Liver (tissue), 9 donors: ENCODE results near the gene MCU. TPM values are rescaled to one million over a fixed set of nuclear protein-coding genes. Genes with fewer than 3 reads are reported as not detected.

Experiments
- DNase-seq: peaks from one replicate; pipeline ENCODE4 v3.0.0-alpha.2; 2017; ENCODE audit warnings: low spot score
- H3K27ac ChIP-seq, 2 donors: one replicate each; pipeline ENCODE4 v1.7.0; 2013; ENCODE audit warnings: inconsistent platforms in 2 of 2, low read length in 2 of 2, control low read depth in 1 of 2, low read depth in 1 of 2, mild to moderate bottlenecking in 1 of 2
- H3K27me3 ChIP-seq, 4 donors: one replicate each; pipeline versions ENCODE4 v1.6.1 to v1.7.0; 2013; ENCODE audit warnings: low read length in 3 of 4, inconsistent platforms in 1 of 4, mild to moderate bottlenecking in 1 of 4, moderate library complexity in 1 of 4; ENCODE audit not compliant: control insufficient read depth in 4 of 4, insufficient read depth in 4 of 4
- H3K36me3 ChIP-seq, 4 donors: one replicate each; pipeline versions ENCODE4 v1.6.1 to v1.7.0; 2013; ENCODE audit warnings: low read length in 3 of 4, mild to moderate bottlenecking in 3 of 4, low read depth in 1 of 4, moderate library complexity in 1 of 4; ENCODE audit not compliant: control insufficient read depth in 4 of 4, insufficient read depth in 3 of 4
- H3K4me1 ChIP-seq, 4 donors: one replicate each; pipeline versions ENCODE4 v1.6.1 to v1.7.0; 2013; ENCODE audit warnings: low read length in 3 of 4, mild to moderate bottlenecking in 3 of 4, moderate library complexity in 1 of 4; ENCODE audit not compliant: control insufficient read depth in 4 of 4, insufficient read depth in 4 of 4
- H3K4me3 ChIP-seq, 3 donors: one replicate each; pipeline versions ENCODE4 v1.6.1 to v1.7.0; 2013; ENCODE audit warnings: low read length in 3 of 3, control low read depth in 1 of 3, low read depth in 1 of 3, mild to moderate bottlenecking in 1 of 3
- H3K9ac ChIP-seq, 2 donors: one replicate each; pipeline ENCODE4 v1.7.0; 2013; ENCODE audit warnings: low read length in 2 of 2, mild to moderate bottlenecking in 2 of 2, moderate library complexity in 2 of 2, control low read depth in 1 of 2, low read depth in 1 of 2
- H3K9me3 ChIP-seq, 4 donors: one replicate each; pipeline versions ENCODE4 v1.6.1 to v1.7.0; 2013; ENCODE audit warnings: low read length in 3 of 4; ENCODE audit not compliant: control insufficient read depth in 4 of 4
- EGR1 ChIP-seq, 2 donors: IDR thresholded peaks; 2 replicates each; pipeline ENCODE4 v1.6.1; 2016 to 2018; ENCODE audit warnings: antibody characterized with exemption in 2 of 2, low read depth in 2 of 2
- FOXA1 ChIP-seq: IDR thresholded peaks from 2 replicates; pipeline ENCODE4 v1.6.1; 2016; ENCODE audit warnings: antibody characterized with exemption
- GABPA ChIP-seq, 2 donors: IDR thresholded peaks in 1 of 2; conservative IDR thresholded peaks in 1 of 2; 2 replicates each; pipeline ENCODE4 v1.6.1; 2016; ENCODE audit warnings: antibody characterized with exemption in 2 of 2, mild to moderate bottlenecking in 1 of 2, moderate library complexity in 1 of 2
- HNF4A ChIP-seq, 2 donors: conservative IDR thresholded peaks; 2 replicates each; pipeline ENCODE4 v1.6.1; 2016; ENCODE audit warnings: antibody characterized with exemption in 2 of 2, mild to moderate bottlenecking in 2 of 2
- HNF4G ChIP-seq: IDR thresholded peaks from 2 replicates; pipeline ENCODE4 v1.6.1; 2016; ENCODE audit warnings: antibody characterized with exemption
- JUND ChIP-seq, 2 donors: IDR thresholded peaks; 2 replicates each; pipeline ENCODE4 v1.6.1; 2016; ENCODE audit warnings: antibody characterized with exemption in 2 of 2
- NR2F2 ChIP-seq: IDR thresholded peaks from 2 replicates; pipeline ENCODE4 v1.6.1; 2016; ENCODE audit warnings: antibody characterized with exemption
- RAD21 ChIP-seq, 2 donors: IDR thresholded peaks; 2 replicates each; pipeline ENCODE4 v1.6.1; 2016; ENCODE audit warnings: antibody characterized with exemption in 2 of 2, mild to moderate bottlenecking in 2 of 2
- SP1 ChIP-seq: IDR thresholded peaks from 2 replicates; pipeline ENCODE4 v1.6.1; 2018; ENCODE audit warnings: antibody characterized with exemption, mild to moderate bottlenecking
- TAF1 ChIP-seq: conservative IDR thresholded peaks from 2 replicates; pipeline ENCODE4 v1.6.1; 2016; ENCODE audit warnings: antibody characterized with exemption, mild to moderate bottlenecking
- YY1 ChIP-seq: IDR thresholded peaks from 2 replicates; pipeline ENCODE4 v1.6.1; 2016; ENCODE audit warnings: antibody characterized with exemption, mild to moderate bottlenecking
- WGBS: extraction: QIAGEN DNeasy Blood & Tissue Kit; methylation state at CpG from one replicate; pipeline ENCODE4 v1.1.7; 2013; 5-methylcytosine and 5-hydroxymethylcytosine counted together
- polyA plus RNA-seq, 2 donors: library from polyadenylated mRNA; stranded (reverse) in 1 of 2; unstranded in 1 of 2; fragments of 200-250 nt in 1 of 2; fragments of >200 nt in 1 of 2; fragmentation: Nextera tagmentation in 1 of 2; extraction: Ambion mirVana in 1 of 2; gene quantifications; one replicate each; pipeline versions ENCODE4 v1.2.1 to v1.2.3, GENCODE V29; 2013 to 2015
- total RNA-seq, 2 donors: library from RNA; depleted of rRNA; stranded (reverse); fragments of >200 nt; gene quantifications; one replicate each; pipeline ENCODE4 v1.2.3, GENCODE V29; 2014
- TF ChIP-seq, protein P1 (sequence below): IDR thresholded peaks from 2 replicates; pipeline ENCODE4 v1.6.1; 2016; ENCODE audit warnings: antibody characterized with exemption
- TF ChIP-seq, protein P2 (sequence below): IDR thresholded peaks from 2 replicates; pipeline ENCODE4 v1.6.1; 2016; ENCODE audit warnings: antibody characterized with exemption
- TF ChIP-seq, protein P3 (sequence below): fragments of 150-350 bp; IDR thresholded peaks from 2 replicates; pipeline ENCODE4 v1.5.1; 2017; ENCODE audit warnings: improper control_type of control experiment, low read depth, low read length; ENCODE audit not compliant: missing input control
- TF ChIP-seq, protein P4 (sequence below): IDR thresholded peaks from 2 replicates; pipeline ENCODE4 v1.6.1; 2016; ENCODE audit warnings: antibody characterized with exemption, mild to moderate bottlenecking
- donor health status: healthy.
- donor health status: healthy.
- donor health status: healthy.
- donor health status: healthy.
- donor health status: healthy.

The MCU gene
- total and polyA plus RNA-seq, 4 donors: 6.4 to 13.0 (median 8.8) TPM

DNA sequence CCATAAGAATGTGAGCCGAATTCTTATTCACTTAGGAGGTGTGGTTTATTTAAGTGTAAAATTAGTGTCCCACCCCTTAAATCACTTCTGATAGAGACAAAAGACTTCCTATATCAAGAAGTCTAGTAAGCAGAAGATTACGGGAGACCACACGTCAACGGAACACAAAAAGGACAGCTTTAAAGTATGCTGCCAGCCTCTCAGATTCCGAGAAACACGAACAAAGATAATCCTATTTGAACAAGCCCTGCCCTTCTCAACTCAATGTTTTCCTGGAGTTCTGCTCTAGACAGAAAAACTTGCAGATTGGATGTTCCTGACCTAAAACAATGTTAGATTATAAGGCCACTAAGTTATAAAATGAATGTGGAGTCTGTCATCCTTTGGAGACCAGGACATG, 4.9 kb upstream of the MCU start:
- Histone ChIP-seq H3K27ac (no peak overlapping the region), H3K9ac (no peak overlapping the region), H3K36me3 (no peaks in the 10 kb centered on the region), H3K27me3 (no peaks in the 10 kb centered on the region), H3K9me3 (no peaks in the 10 kb centered on the region), H3K4me3 (no peak overlapping the region), H3K4me1 (peaks cover 0 to 6% (median 1%) of the 10 kb centered on the region in 4 donors)
- 69% methylated on average over 6 of the region's 6 CpGs for WGBS
- DNase-seq: no peak
- TF ChIP-seq EGR1 (IDR thresholded peaks at IDR 0.05; ENCODE audit: low read depth in 2 of 2) (no peak), RAD21 (IDR thresholded peaks at IDR 0.05) (no peak), HNF4A (conservative IDR thresholded peaks at IDR 0.05) (no peak), SP1 (no peak), YY1 (no peak), TAF1 (no peak), JUND (IDR thresholded peaks at IDR 0.05) (no peak)
- TF ChIP-seq, protein P1, sequence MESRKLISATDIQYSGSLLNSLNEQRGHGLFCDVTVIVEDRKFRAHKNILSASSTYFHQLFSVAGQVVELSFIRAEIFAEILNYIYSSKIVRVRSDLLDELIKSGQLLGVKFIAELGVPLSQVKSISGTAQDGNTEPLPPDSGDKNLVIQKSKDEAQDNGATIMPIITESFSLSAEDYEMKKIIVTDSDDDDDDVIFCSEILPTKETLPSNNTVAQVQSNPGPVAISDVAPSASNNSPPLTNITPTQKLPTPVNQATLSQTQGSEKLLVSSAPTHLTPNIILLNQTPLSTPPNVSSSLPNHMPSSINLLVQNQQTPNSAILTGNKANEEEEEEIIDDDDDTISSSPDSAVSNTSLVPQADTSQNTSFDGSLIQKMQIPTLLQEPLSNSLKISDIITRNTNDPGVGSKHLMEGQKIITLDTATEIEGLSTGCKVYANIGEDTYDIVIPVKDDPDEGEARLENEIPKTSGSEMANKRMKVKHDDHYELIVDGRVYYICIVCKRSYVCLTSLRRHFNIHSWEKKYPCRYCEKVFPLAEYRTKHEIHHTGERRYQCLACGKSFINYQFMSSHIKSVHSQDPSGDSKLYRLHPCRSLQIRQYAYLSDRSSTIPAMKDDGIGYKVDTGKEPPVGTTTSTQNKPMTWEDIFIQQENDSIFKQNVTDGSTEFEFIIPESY: no peak
- TF ChIP-seq, protein P2, sequence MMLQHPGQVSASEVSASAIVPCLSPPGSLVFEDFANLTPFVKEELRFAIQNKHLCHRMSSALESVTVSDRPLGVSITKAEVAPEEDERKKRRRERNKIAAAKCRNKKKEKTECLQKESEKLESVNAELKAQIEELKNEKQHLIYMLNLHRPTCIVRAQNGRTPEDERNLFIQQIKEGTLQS: no peak
- TF ChIP-seq, protein P3, sequence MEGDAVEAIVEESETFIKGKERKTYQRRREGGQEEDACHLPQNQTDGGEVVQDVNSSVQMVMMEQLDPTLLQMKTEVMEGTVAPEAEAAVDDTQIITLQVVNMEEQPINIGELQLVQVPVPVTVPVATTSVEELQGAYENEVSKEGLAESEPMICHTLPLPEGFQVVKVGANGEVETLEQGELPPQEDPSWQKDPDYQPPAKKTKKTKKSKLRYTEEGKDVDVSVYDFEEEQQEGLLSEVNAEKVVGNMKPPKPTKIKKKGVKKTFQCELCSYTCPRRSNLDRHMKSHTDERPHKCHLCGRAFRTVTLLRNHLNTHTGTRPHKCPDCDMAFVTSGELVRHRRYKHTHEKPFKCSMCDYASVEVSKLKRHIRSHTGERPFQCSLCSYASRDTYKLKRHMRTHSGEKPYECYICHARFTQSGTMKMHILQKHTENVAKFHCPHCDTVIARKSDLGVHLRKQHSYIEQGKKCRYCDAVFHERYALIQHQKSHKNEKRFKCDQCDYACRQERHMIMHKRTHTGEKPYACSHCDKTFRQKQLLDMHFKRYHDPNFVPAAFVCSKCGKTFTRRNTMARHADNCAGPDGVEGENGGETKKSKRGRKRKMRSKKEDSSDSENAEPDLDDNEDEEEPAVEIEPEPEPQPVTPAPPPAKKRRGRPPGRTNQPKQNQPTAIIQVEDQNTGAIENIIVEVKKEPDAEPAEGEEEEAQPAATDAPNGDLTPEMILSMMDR: no peak

DNA sequence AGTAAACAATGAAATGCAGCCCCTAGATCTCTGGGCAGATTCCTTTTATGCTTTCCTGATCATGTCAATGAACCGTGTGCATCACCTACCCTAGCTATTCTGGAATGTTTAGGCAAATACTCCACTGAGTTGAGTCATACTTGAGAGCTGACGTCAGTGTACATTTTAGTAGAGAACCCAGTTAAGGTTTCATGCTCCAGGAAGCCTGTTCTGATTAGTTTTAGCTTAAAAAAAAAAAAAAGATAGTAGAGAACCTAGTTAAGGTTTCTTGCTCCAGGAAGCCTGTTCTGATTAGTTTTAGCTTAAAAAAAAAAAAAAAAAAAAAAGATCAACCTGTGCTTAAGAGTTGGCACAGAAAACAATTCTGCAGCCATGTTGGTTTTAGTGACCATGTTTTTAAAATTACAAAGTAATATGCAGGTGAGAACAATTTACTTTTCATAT, 3.7 kb upstream of the MCU start:
- DNase-seq: no peak
- Histone ChIP-seq H3K36me3 (no peaks in the 10 kb centered on the region), H3K27me3 (no peaks in the 10 kb centered on the region), H3K9ac (no peak overlapping the region), H3K27ac (no peak overlapping the region), H3K4me1 (peaks cover 0 to 12% (median 7%) of the 10 kb centered on the region in 4 donors), H3K4me3 (no peak overlapping the region), H3K9me3 (no peaks in the 10 kb centered on the region)
- TF ChIP-seq NR2F2 (no peak), HNF4G (no peak), SP1 (no peak), FOXA1 (no peak), EGR1 (IDR thresholded peaks at IDR 0.05; ENCODE audit: low read depth in 2 of 2) (no peak), GABPA (IDR thresholded peaks at IDR 0.05 in 1 of 2, conservative IDR thresholded peaks at IDR 0.05 in 1 of 2) (no peak)
- TF ChIP-seq, protein P2: no peak
- TF ChIP-seq, protein P4, sequence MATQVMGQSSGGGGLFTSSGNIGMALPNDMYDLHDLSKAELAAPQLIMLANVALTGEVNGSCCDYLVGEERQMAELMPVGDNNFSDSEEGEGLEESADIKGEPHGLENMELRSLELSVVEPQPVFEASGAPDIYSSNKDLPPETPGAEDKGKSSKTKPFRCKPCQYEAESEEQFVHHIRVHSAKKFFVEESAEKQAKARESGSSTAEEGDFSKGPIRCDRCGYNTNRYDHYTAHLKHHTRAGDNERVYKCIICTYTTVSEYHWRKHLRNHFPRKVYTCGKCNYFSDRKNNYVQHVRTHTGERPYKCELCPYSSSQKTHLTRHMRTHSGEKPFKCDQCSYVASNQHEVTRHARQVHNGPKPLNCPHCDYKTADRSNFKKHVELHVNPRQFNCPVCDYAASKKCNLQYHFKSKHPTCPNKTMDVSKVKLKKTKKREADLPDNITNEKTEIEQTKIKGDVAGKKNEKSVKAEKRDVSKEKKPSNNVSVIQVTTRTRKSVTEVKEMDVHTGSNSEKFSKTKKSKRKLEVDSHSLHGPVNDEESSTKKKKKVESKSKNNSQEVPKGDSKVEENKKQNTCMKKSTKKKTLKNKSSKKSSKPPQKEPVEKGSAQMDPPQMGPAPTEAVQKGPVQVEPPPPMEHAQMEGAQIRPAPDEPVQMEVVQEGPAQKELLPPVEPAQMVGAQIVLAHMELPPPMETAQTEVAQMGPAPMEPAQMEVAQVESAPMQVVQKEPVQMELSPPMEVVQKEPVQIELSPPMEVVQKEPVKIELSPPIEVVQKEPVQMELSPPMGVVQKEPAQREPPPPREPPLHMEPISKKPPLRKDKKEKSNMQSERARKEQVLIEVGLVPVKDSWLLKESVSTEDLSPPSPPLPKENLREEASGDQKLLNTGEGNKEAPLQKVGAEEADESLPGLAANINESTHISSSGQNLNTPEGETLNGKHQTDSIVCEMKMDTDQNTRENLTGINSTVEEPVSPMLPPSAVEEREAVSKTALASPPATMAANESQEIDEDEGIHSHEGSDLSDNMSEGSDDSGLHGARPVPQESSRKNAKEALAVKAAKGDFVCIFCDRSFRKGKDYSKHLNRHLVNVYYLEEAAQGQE: no peak
- TF ChIP-seq, protein P1: no peak
- WGBS: 50% methylated on average over 2 of the region's 2 CpGs
